Astrocyte (in vitro differentiated cells and primary cell): ENCODE results near the gene CABCOCO1. TPM values are rescaled to one million over a fixed set of nuclear protein-coding genes. Genes with fewer than 3 reads are reported as not detected.

ENCODE experiments used
- DNase-seq: peaks from one replicate; pipeline ENCODE4 v3.0.0-alpha.2; 2010; ENCODE audit warnings: low read depth
- FAIRE-seq: peaks from 2 replicates; lab custom pipeline; 2011; peaks lifted over from hg19 to GRCh38; lab: Jason Lieb, UNC
- H2AFZ ChIP-seq: 2 replicates; pipeline ENCODE4 v1.6.0; 2012; ENCODE audit warnings: low read depth, low read length, inconsistent platforms
- H3K27ac ChIP-seq: 2 replicates; pipeline ENCODE4 v1.5.1; 2011; ENCODE audit warnings: low read depth, low read length, inconsistent platforms
- H3K27me3 ChIP-seq: 2 replicates; pipeline ENCODE4 v1.6.0; 2011; ENCODE audit warnings: low read length, inconsistent platforms; ENCODE audit not compliant: insufficient read depth
- H3K36me3 ChIP-seq: 2 replicates; pipeline ENCODE4 v1.5.1; 2011; ENCODE audit warnings: low read length, inconsistent platforms; ENCODE audit not compliant: insufficient read depth
- H3K4me1 ChIP-seq: 2 replicates; pipeline ENCODE4 v1.5.1; 2011; ENCODE audit warnings: low read length, inconsistent platforms; ENCODE audit not compliant: insufficient read depth
- H3K4me2 ChIP-seq: 2 replicates; pipeline ENCODE4 v1.6.0; 2012; ENCODE audit warnings: low read length, inconsistent platforms
- H3K4me3 ChIP-seq: 2 replicates; pipeline ENCODE4 v1.5.1; 2011; ENCODE audit warnings: low read depth, mild to moderate bottlenecking, low read length, inconsistent platforms; ENCODE audit not compliant: insufficient read depth
- H3K79me2 ChIP-seq: 2 replicates; pipeline ENCODE4 v1.6.0; 2012; ENCODE audit warnings: mild to moderate bottlenecking, low read length, inconsistent platforms; ENCODE audit not compliant: insufficient read depth
- H3K9ac ChIP-seq: 2 replicates; pipeline ENCODE4 v1.6.0; 2012; ENCODE audit warnings: mild to moderate bottlenecking, low read length, inconsistent platforms
- H3K9me3 ChIP-seq: 2 replicates; pipeline ENCODE4 v1.5.1; 2012; ENCODE audit warnings: low read depth, mild to moderate bottlenecking, low read length, inconsistent platforms; ENCODE audit not compliant: insufficient read depth
- H4K20me1 ChIP-seq: 2 replicates; pipeline ENCODE4 v1.6.0; 2012; ENCODE audit warnings: low read length, inconsistent platforms; ENCODE audit not compliant: insufficient read depth
- H3K27ac Mint-ChIP-seq: one replicate; pipeline ENCODE4 v1.8.0; 2021; ENCODE audit warnings: mild to moderate bottlenecking, mixed read lengths; ENCODE audit not compliant: unreplicated experiment
- H3K27me3 Mint-ChIP-seq: one replicate; pipeline ENCODE4 v1.8.0; 2021; ENCODE audit warnings: low read depth, mixed read lengths; ENCODE audit not compliant: unreplicated experiment
- H3K36me3 Mint-ChIP-seq: one replicate; pipeline ENCODE4 v1.8.0; 2021; ENCODE audit warnings: low read depth, mixed read lengths; ENCODE audit not compliant: unreplicated experiment
- H3K4me1 Mint-ChIP-seq: one replicate; pipeline ENCODE4 v1.8.0; 2021; ENCODE audit warnings: low read depth, mixed read lengths; ENCODE audit not compliant: unreplicated experiment
- H3K4me3 Mint-ChIP-seq: one replicate; pipeline ENCODE4 v1.8.0; 2021; ENCODE audit warnings: mild to moderate bottlenecking, moderate library complexity, mixed read lengths; ENCODE audit not compliant: unreplicated experiment
- H3K9me3 Mint-ChIP-seq: one replicate; pipeline ENCODE4 v1.8.0; 2021; ENCODE audit warnings: mild to moderate bottlenecking, mixed read lengths; ENCODE audit not compliant: unreplicated experiment
- EZH2 ChIP-seq: IDR thresholded peaks from 2 replicates; pipeline ENCODE4 v1.6.1; 2012; ENCODE audit warnings: mild to moderate bottlenecking, low read length, inconsistent platforms; ENCODE audit not compliant: insufficient read depth
- total RNA-seq: library from RNA; stranded (reverse); gene quantifications from 2 replicates; pipeline ENCODE4 v1.2.1, GENCODE V29; 2021
- TF ChIP-seq, protein P1 (sequence below): IDR thresholded peaks from 2 replicates; pipeline ENCODE4 v1.5.1; 2011; ENCODE audit warnings: low read depth, mild to moderate bottlenecking, inconsistent platforms, low read length, moderate library complexity; ENCODE audit not compliant: insufficient read depth

Gene CABCOCO1
- total RNA-seq, 1 donor from 2014 or later = 0.23 TPM

DNA sequence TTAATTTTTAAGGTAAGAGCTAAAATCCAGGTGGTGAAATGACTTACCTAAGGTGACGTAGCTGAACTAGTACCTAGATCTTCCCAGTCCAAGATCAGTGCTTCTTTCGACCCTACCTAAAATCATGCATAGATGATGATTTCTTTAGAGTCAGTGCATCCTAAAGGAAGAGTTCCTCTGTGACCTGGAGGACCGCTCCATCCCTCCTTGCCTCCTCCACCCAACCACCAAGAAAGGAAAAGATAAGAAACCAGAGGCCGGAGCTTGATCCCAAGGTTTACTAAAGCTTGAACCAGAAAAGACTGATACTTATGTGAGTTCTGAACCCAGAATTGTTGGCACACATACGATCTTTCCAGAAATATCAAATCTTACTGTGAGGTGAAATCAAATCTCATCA is 101.8 kb downstream of the CABCOCO1 start:
- Histone ChIP-seq H3K79me2 (no peaks in the 10 kb centered on the region), H2AFZ (no peak overlapping the region), H3K4me1 (peaks cover 10% of the 10 kb centered on the region), H3K4me2 (no peak overlapping the region), H3K27me3 (no peaks in the 10 kb centered on the region), H3K36me3 (no peaks in the 10 kb centered on the region), H4K20me1 (no peaks in the 10 kb centered on the region), H3K9me3 (no peaks in the 10 kb centered on the region), H3K4me3 (no peak overlapping the region), H3K9ac (no peak overlapping the region), H3K27ac (no peak overlapping the region)
- TF ChIP-seq, protein P1, sequence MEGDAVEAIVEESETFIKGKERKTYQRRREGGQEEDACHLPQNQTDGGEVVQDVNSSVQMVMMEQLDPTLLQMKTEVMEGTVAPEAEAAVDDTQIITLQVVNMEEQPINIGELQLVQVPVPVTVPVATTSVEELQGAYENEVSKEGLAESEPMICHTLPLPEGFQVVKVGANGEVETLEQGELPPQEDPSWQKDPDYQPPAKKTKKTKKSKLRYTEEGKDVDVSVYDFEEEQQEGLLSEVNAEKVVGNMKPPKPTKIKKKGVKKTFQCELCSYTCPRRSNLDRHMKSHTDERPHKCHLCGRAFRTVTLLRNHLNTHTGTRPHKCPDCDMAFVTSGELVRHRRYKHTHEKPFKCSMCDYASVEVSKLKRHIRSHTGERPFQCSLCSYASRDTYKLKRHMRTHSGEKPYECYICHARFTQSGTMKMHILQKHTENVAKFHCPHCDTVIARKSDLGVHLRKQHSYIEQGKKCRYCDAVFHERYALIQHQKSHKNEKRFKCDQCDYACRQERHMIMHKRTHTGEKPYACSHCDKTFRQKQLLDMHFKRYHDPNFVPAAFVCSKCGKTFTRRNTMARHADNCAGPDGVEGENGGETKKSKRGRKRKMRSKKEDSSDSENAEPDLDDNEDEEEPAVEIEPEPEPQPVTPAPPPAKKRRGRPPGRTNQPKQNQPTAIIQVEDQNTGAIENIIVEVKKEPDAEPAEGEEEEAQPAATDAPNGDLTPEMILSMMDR = no peak
- no peak for TF ChIP-seq EZH2
- FAIRE-seq (no peak), DNase-seq (no peak)
- Mint-ChIP-seq H3K27me3 (no peaks in the 10 kb centered on the region), H3K27ac (no peak overlapping the region), H3K4me1 (peaks cover 25% of the 10 kb centered on the region), H3K36me3 (no peaks in the 10 kb centered on the region), H3K9me3 (no peaks in the 10 kb centered on the region), H3K4me3 (no peak overlapping the region)

DNA sequence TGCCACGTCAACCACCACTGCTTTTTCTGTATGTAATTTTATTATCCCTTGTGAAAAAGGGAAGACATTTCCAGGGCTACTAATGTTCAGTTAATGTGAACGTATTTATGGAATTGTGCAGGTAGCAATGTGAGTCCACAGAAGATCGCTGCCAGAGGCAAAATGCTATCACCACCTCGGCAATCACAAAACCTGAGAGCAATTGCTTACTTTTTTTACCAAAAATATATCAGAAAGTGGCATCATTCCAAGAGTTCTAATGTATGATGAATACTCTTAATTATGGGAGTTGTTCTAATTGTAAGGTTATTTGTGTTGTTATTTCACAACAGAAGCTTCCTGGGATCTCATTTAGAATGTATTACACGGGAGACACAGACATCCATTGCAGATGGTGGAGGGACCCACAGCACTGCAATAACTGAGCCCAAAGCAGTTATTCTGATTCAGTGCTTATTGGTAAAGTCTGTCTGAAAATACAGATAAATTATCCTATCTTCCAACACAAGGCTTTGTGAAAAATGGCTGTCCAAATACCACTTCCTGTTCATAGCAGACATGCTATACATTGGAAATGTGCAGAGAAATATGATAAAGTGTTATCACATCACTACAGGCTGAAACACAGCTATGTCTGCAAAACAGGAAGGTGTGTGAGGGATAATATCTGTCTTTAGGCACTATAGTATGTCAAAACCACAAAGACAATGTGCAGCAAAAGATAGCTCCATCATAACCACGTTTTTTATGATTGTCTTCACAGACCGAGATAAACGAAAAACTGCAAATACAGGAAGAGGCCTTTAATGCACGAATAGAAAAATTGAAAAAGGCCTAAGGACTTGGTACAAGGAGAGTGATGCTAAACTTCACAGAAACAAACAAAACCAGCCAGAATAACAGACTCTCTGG is 102.7 kb downstream of the CABCOCO1 start:
- Histone ChIP-seq H3K27me3 (no peaks in the 10 kb centered on the region), H3K4me3 (no peak overlapping the region), H3K36me3 (no peaks in the 10 kb centered on the region), H3K4me2 (no peak overlapping the region), H3K4me1 (peaks cover 10% of the 10 kb centered on the region), H3K27ac (no peak overlapping the region), H3K9ac (no peak overlapping the region), H3K9me3 (no peaks in the 10 kb centered on the region), H4K20me1 (no peaks in the 10 kb centered on the region), H2AFZ (no peak overlapping the region), H3K79me2 (no peaks in the 10 kb centered on the region)
- Mint-ChIP-seq H3K27me3 (no peaks in the 10 kb centered on the region), H3K9me3 (no peaks in the 10 kb centered on the region), H3K4me3 (no peak overlapping the region), H3K4me1 (peaks cover 25% of the 10 kb centered on the region), H3K36me3 (no peaks in the 10 kb centered on the region), H3K27ac (no peak overlapping the region)
- DNase-seq (no peak), FAIRE-seq (no peak)
- no peak for TF ChIP-seq EZH2
- TF ChIP-seq, protein P1 = no peak

DNA sequence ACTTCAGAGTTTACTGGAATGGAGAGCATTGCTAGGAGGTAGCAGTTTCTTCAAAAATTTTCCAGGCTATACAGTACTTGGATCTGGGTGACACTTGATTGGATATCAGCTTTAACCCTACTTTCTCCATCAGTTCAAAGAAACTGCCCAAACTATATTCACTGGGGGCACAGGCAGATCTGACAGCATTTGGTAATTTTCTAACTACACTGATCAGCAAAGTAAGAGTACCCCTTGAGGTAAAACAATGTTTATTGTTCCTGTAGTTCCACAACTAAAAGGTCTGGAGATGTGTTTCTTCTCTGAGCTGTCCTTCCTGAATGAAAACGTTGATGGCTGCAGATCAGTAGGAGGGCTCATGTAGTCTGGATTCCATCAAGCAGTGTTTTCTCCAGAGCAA is 104.2 kb downstream of the CABCOCO1 start:
- Mint-ChIP-seq H3K27ac (no peak overlapping the region), H3K36me3 (no peaks in the 10 kb centered on the region), H3K27me3 (no peaks in the 10 kb centered on the region), H3K4me3 (no peak overlapping the region), H3K9me3 (no peaks in the 10 kb centered on the region), H3K4me1 (peaks cover 13% of the 10 kb centered on the region)
- no peak overlapping the region for H3K9ac ChIP-seq
- H3K27me3 ChIP-seq = no peaks in the 10 kb centered on the region
- H3K9me3 ChIP-seq = no peaks in the 10 kb centered on the region
- no peak for FAIRE-seq
- H3K4me3 ChIP-seq = no peak overlapping the region
- no peak for DNase-seq
- no peaks in the 10 kb centered on the region for H3K4me1 ChIP-seq
- H3K4me2 ChIP-seq = no peak overlapping the region
- no peaks in the 10 kb centered on the region for H3K79me2 ChIP-seq
- H4K20me1 ChIP-seq = no peaks in the 10 kb centered on the region
- no peaks in the 10 kb centered on the region for H3K36me3 ChIP-seq
- no peak for TF ChIP-seq EZH2
- TF ChIP-seq, protein P1 = no peak
- H3K27ac ChIP-seq = no peak overlapping the region
- H2AFZ ChIP-seq = no peak overlapping the region
